Measurements from ENCODE around the gene SLC7A14.

DNA sequence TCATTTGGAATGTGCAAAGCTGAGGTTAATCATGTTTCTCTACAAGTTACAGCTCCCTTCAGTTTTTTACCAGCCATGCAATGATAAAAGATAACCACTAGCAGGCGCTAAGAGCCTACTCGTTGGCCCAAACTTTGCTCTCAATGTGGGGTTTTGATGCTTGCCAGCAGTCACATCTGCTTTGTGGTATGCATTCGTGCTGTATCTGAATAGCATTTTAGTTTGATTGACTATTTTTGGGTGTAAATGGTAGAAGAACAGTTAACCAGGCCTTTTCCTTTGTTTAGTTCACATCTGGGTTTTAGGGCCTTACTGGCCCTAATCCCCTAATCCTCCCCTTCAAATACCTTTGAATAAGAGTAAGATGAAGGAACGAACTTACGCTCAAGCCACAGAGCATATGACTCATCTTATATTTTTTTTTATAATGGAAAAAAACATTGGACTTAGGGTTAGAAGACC, 171.6 kb downstream of the SLC7A14 start:
- TF ChIP-seq EZH2 (IDR thresholded peaks at IDR 0.05; ENCODE audit: insufficient read depth, poor library complexity, severe bottlenecking), result no peak
- TF ChIP-seq EZH2phosphoT487 (IDR thresholded peaks at IDR 0.05; ENCODE audit: insufficient read depth, low read depth), result no peak

Data from GM23248 (cell line).